ENCODE measurements around the gene MBNL1. TPM values are rescaled to one million over a fixed set of nuclear protein-coding genes. Genes with fewer than 3 reads are reported as not detected.

The MBNL1 gene
- total RNA-seq, 1 experiment from 2014 or later = 11.1 TPM

DNA sequence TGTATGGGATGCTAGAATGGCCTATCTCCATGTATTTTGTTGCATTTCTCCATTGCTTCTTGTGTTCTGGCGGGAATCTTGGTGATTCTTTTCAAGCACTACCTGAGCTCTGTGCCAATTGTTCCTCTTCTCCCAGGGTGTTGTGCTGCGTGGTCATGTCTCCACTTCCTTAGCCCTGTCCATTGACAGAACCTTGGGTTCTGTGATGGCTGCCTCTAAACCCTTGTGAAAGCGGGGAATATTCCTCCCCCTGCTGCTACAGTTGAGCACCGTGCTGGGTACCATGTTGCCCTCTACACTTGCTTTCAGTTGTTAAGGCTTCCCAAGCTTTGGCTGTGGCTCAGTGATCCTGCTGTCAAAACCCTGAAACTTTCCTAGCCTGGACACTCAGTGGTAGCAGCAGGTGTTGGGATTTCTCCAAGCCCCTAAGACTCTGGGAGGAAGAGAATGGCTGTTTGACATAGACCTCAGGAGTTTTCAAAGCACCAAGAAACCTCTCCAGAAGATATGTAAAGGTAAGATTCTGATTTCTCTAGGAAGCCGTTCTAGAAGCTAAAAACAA lies 69.5 kb downstream of the MBNL1 start:
- no peak overlapping the region for H3K4me3 ChIP-seq (ENCODE audit: insufficient read depth, low read depth, low read length)
- no peaks in the 10 kb centered on the region for H3K27me3 ChIP-seq (ENCODE audit: control insufficient read depth, insufficient read depth, low read length)
- H3K36me3 ChIP-seq (replicated peaks; ENCODE audit: control insufficient read depth, insufficient read depth, low read length) = no peaks in the 10 kb centered on the region
- no peak for DNase-seq

DNA sequence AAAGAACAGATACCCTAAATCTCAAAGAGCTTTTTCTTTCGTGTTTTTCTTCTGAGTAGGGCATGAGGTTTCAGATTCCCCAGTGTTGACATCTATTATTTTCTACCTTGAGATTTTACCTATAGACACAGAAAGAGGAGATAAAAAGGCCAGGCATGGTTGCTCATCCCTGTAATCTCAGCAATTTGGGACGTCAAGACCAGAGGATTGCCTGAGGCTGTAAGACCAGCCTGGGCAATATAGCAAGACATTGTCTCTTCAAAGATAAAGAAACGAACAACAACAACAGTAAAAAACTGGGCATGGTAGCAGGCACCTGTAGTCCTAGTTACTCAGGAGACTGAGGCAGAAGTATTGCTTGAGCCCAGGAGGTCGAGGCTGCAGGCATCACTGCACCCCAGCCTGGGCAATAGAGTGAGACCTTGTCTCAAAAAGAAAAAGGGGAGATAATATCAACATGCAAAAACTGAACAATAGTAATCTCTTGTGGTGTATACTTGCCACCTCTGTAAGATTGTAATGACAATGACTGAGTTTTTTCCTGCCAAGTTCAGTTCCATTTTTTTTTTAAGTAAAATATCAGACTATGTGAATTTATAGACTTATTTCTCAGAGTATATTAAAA lies 71.3 kb downstream of the MBNL1 start:
- no peak for DNase-seq
- Histone ChIP-seq H3K27me3 (ENCODE audit: control insufficient read depth, insufficient read depth, low read length) (no peaks in the 10 kb centered on the region), H3K36me3 (replicated peaks; ENCODE audit: control insufficient read depth, insufficient read depth, low read length) (no peaks in the 10 kb centered on the region), H3K4me3 (ENCODE audit: insufficient read depth, low read depth, low read length) (no peak overlapping the region)

DNA sequence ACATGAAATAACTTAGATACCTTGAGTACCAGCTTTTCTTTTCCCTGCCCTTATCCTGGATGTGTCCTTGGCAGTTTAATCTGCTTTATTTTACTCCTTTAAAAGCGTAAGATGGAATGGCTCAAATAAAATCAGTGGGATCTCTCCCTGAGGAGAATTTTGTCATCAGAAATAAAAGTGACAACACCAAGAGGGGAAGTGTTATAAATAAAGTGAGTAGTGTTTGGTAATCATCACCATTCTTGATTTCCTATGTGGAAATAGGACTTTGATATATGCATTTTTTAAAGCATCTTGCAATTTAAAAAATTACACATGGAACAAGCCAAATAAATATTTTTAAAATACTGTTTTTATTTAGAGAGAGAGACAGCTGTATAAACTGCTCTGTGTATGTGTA lies 76.5 kb downstream of the MBNL1 start:
- H3K4me3 ChIP-seq (ENCODE audit: insufficient read depth, low read depth, low read length) = no peak overlapping the region
- no peaks in the 10 kb centered on the region for H3K36me3 ChIP-seq (replicated peaks; ENCODE audit: control insufficient read depth, insufficient read depth, low read length)
- no peak for DNase-seq
- no peaks in the 10 kb centered on the region for H3K27me3 ChIP-seq (ENCODE audit: control insufficient read depth, insufficient read depth, low read length)

DNA sequence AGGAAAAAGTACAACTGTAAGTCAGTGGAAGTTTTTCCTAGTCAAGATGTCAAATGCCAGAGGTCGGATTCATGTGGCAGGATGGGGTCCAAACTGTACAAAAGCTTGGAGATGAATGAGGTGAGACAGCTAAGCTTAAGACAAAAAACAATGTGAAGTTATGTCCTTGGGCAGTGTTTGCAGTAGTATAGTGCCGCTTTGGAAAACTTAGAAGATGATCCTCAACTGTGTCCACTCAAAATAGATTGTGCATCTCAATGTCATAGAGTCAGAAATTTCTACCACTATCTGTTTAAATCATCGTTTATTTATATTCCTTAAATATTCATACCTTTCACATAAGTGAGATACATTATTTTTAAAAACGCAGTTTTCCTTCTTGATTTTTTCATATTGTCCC lies 77.3 kb downstream of the MBNL1 start:
- Histone ChIP-seq H3K4me3 (ENCODE audit: insufficient read depth, low read depth, low read length) (no peak overlapping the region), H3K36me3 (replicated peaks; ENCODE audit: control insufficient read depth, insufficient read depth, low read length) (no peaks in the 10 kb centered on the region), H3K27me3 (ENCODE audit: control insufficient read depth, insufficient read depth, low read length) (no peaks in the 10 kb centered on the region)
- no peak for DNase-seq

DNA sequence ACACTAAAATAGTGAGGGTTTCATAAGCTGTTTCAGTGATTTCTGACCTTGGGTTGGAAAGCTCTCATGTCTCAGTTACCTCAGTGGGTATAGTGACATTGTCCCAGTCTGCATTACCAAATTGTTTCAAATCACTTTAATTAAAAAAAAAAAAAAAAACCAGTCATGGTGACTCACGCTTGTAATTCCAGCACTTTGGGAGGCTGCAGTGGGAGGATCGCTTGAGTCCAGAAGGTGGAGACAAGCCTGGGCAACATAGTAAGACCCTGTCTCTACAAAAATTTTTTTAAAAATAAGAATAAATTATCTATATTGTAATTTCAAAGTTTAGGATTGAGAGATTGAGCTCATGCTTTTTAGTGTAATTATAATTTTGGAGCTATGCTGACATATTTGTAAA lies 78.0 kb downstream of the MBNL1 start:
- Histone ChIP-seq H3K4me3 (ENCODE audit: insufficient read depth, low read depth, low read length) (no peak overlapping the region), H3K27me3 (ENCODE audit: control insufficient read depth, insufficient read depth, low read length) (no peaks in the 10 kb centered on the region), H3K36me3 (replicated peaks; ENCODE audit: control insufficient read depth, insufficient read depth, low read length) (no peaks in the 10 kb centered on the region)
- DNase-seq = no peak

DNA sequence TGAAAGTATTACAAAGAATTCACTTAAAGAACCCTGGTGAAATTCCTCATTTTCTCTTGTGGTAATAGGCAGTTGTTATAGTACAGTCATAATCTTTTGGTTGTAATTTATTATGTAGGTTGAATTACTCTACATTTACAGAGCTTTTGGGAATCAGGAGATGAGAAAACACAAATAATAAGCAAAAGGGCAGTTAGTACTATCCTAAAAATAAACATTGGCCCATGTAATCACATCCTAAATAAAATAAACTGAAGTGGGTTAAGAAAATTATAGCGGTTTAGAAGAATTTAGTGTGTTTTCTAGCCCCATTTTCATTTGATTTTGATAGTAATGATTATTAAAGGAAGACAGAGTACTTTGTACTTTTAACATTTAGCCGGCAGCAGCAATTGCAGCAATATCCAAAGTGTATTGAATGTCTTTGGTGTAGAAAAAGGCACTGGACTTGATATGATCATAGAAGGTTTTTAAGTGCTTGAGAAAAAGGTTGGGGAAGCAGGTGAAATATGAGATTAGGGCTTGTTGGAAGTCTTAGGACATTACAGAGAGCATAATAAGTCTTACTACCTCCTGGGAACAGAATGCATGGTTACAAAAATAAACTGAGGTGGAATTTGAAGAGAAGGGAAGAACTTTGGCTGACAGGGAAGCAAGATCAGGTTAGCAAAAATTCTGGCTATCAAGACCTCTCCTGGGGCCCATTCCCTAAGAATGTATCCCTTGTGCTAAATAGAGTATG lies 79.9 kb downstream of the MBNL1 start:
- Histone ChIP-seq H3K4me3 (ENCODE audit: insufficient read depth, low read depth, low read length) (no peak overlapping the region), H3K27me3 (ENCODE audit: control insufficient read depth, insufficient read depth, low read length) (no peaks in the 10 kb centered on the region), H3K36me3 (replicated peaks; ENCODE audit: control insufficient read depth, insufficient read depth, low read length) (no peaks in the 10 kb centered on the region)
- DNase-seq = no peak

DNA sequence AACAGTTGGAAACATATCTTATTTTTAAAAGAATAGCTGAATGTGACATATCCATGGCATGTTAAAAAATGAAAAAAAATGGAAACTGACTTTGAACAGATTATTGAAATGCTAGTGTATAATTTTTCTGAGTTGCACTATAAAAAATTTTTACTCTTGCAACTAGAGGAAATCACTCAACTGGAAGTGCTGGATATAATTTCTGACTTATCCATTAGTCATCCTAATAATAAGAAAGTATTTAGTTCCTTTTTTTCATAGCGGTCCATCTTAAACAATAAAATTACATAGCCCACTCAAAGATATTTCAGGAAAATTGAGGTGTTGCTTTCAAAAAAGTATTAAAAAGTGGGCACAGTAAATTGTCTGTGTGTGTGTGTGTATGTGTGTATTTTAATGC lies 80.7 kb downstream of the MBNL1 start:
- no peaks in the 10 kb centered on the region for H3K36me3 ChIP-seq (replicated peaks; ENCODE audit: control insufficient read depth, insufficient read depth, low read length)
- no peak overlapping the region for H3K4me3 ChIP-seq (ENCODE audit: insufficient read depth, low read depth, low read length)
- no peaks in the 10 kb centered on the region for H3K27me3 ChIP-seq (ENCODE audit: control insufficient read depth, insufficient read depth, low read length)
- DNase-seq = no peak

DNA sequence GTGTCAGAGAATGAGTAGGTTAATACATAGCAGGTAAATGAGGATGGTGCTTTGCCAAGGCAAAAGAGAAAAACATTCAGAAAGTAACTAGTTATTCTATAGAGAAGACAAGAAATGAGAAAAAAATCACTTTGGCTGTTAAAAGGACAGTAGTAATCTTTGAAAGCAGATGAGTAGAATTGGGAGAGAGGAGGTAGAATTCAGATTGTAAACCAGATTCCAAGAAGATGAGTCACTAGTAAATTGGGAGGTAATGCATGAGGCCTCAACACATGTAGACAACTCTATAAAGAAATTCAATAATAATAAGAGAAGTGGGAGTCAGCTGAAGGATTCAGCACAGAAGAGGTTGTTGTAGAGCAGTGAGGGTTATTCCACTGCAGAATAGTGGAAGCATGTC lies 81.4 kb downstream of the MBNL1 start:
- Histone ChIP-seq H3K4me3 (ENCODE audit: insufficient read depth, low read depth, low read length) (no peak overlapping the region), H3K36me3 (replicated peaks; ENCODE audit: control insufficient read depth, insufficient read depth, low read length) (no peaks in the 10 kb centered on the region), H3K27me3 (ENCODE audit: control insufficient read depth, insufficient read depth, low read length) (no peaks in the 10 kb centered on the region)
- no peak for DNase-seq

DNA sequence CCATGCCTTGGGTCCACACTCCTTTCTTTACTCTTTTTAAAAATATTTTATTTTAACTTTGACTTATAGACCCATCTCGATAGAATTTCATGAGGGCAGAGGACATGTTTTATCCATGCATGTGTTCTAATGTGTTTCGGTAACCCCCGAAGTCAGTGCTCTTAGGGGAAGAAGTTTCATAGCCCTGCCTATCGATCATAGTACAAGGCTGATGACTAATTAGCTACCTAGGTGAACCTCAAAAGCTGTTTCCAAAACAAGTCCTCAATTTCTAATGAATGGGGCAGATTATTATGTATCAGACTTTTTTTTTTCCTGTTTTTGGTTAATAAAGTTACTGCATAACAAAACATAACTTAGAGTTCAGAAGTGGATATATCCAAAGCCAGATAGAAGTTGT lies 82.0 kb downstream of the MBNL1 start:
- no peak for DNase-seq
- Histone ChIP-seq H3K27me3 (ENCODE audit: control insufficient read depth, insufficient read depth, low read length) (no peaks in the 10 kb centered on the region), H3K36me3 (replicated peaks; ENCODE audit: control insufficient read depth, insufficient read depth, low read length) (no peaks in the 10 kb centered on the region), H3K4me3 (ENCODE audit: insufficient read depth, low read depth, low read length) (no peak overlapping the region)

DNA sequence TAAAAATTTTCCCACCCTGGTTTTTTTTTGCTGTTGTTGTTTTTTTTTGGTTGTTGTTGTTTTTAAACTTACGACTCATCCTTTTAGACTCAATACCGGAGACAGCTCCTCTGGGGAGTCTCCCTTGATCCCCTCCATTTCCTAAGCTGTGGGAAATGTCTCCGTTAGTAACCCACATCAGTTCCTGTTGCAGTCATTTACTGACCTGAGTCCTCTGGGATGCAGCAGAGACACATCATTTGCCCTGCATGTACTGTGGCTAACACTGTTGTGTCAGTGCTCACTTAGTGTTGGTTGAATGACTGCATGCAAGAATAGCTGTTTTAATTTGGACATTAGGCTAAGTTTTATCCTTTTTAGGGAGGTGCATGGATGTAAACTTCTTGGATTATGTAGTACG lies 83.8 kb downstream of the MBNL1 start:
- Histone ChIP-seq H3K36me3 (replicated peaks; ENCODE audit: control insufficient read depth, insufficient read depth, low read length) (no peaks in the 10 kb centered on the region), H3K27me3 (ENCODE audit: control insufficient read depth, insufficient read depth, low read length) (no peaks in the 10 kb centered on the region), H3K4me3 (ENCODE audit: insufficient read depth, low read depth, low read length) (no peak overlapping the region)
- DNase-seq = no peak

DNA sequence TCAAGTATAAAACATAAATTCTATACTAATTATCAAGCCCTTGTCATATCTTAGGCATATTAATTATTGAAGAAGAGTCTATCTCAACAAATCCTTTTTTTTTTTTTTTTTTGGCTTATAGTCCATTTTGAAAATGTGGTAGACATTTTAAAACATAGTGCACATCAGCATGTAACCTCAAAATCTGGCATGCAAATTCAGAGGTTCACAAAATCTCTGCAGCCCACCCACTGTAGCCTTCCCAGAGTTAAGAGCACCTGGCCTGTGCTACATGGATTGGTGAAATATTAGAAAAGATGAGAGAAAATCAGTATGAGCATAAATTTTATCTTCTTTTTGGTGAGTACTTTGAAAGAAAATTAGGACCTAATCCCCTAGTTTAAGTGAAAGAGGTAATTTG lies 84.8 kb downstream of the MBNL1 start:
- DNase-seq = no peak
- Histone ChIP-seq H3K27me3 (ENCODE audit: control insufficient read depth, insufficient read depth, low read length) (no peaks in the 10 kb centered on the region), H3K4me3 (ENCODE audit: insufficient read depth, low read depth, low read length) (no peak overlapping the region), H3K36me3 (replicated peaks; ENCODE audit: control insufficient read depth, insufficient read depth, low read length) (no peaks in the 10 kb centered on the region)

DNA sequence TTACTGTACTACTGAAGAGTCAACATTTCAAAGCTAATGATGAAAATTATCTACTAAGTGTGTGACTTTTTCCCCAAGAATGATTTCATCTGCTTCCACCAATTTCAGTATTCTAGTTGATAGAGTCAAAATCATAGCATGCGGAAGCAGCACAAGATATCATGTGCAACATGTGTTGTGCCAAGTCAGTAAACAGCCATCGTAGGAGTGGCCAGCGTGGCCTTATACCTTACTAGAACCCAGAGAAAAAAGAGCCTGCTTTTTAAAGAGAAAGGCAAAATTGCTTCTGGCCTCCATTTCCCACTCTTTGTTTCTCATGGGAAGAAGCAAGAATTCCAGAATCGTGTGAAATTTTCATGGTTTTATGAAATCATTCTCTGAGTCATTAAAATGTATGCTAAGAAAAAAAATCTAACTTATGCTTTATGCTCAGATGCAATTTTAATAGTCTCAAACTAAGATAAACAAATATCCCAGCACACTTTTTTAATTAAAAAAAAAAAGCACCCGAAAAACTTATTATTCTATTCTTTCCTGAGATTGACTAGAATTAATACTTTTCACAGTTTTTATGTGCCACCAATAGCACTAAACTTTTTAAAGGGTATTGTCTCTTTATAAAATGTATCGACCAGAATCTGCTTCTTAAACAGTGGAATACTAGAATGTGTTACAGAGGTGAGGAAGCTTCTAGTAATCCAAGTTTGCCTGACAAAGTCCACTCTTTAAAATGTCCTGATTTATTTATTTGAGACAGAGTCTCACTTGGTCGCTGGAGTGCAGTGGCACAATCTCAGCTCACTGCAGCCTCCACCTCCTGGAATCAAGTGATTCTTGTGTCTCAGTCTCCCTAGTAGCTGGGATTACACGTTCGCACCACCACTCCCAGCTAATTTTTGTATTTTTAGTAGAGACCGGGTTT lies 87.3 kb downstream of the MBNL1 start:
- Histone ChIP-seq H3K27me3 (ENCODE audit: control insufficient read depth, insufficient read depth, low read length) (no peaks in the 10 kb centered on the region), H3K4me3 (ENCODE audit: insufficient read depth, low read depth, low read length) (no peak overlapping the region), H3K36me3 (replicated peaks; ENCODE audit: control insufficient read depth, insufficient read depth, low read length) (no peaks in the 10 kb centered on the region)
- DNase-seq = no peak

DNA sequence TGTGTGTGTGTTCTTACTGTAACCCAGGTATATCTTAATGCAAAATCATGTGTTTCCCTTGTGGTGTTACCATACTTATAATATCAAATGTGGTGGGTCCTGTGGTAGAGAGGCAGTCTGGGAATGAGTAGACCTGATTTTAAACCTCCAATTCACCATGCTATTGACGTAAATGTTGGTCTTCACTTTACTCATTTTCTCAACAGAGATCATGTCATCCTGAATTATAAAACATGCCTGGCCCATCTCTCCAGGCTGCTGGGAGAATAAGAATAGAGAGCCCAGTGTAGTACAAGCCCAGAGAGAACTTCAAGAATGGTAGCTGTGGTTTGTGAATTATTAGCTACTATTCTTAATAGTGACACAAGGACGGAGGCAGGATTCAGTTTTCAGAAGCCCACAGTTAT lies 88.1 kb downstream of the MBNL1 start:
- no peak overlapping the region for H3K4me3 ChIP-seq (ENCODE audit: insufficient read depth, low read depth, low read length)
- H3K27me3 ChIP-seq (ENCODE audit: control insufficient read depth, insufficient read depth, low read length) = no peaks in the 10 kb centered on the region
- DNase-seq = no peak
- H3K36me3 ChIP-seq (replicated peaks; ENCODE audit: control insufficient read depth, insufficient read depth, low read length) = no peaks in the 10 kb centered on the region

DNA sequence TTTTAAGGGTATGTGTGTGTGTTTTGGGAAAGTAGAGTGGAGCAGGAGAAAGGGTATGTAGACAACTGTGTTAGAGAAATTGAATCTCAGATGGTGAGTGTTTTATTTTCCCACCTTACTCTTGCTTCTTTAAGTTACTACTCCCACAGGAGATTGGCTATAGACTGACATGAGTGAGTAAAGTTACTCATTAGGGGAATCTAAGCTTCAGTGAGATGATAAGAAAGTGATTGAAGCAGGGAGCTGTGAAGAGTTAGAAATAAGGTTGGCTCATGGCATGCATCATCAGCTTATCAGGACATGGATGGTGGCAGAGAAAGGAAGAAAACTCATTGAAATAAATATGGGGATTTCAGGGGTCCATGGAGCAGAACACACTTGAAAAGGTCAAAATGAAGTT lies 88.9 kb downstream of the MBNL1 start:
- Histone ChIP-seq H3K4me3 (ENCODE audit: insufficient read depth, low read depth, low read length) (no peak overlapping the region), H3K36me3 (replicated peaks; ENCODE audit: control insufficient read depth, insufficient read depth, low read length) (no peaks in the 10 kb centered on the region), H3K27me3 (ENCODE audit: control insufficient read depth, insufficient read depth, low read length) (no peaks in the 10 kb centered on the region)
- no peak for DNase-seq
